ENCODE measurements around the gene IL11RA.

IL11RA gene

GRCh38 chr9:34659592-34660253 lies 7.7 kb downstream of the IL11RA start:
- Mint-ChIP-seq H3K27ac (no peak overlapping the region), H3K9me3 (no peaks in the 10 kb centered on the region), H3K36me3 (peaks cover 17% of the 10 kb centered on the region), H3K4me1 (peaks cover 9% of the 10 kb centered on the region), H3K4me3 (no peak overlapping the region), H3K27me3 (no peaks in the 10 kb centered on the region)
- ATAC-seq: no peak

- ATAC-seq: no peak
- no peaks in the 10 kb centered on the region for H3K9me3 Mint-ChIP-seq
- no peak within 1 kb of the TSS for H3K27ac Mint-ChIP-seq
- peaks cover 19% of the 10 kb centered on the region for H3K4me1 Mint-ChIP-seq
- no peak within 1 kb of the TSS for H3K4me3 Mint-ChIP-seq
- peaks cover 17% of the 10 kb centered on the region for H3K36me3 Mint-ChIP-seq
- H3K27me3 Mint-ChIP-seq: no peaks in the 10 kb centered on the region
Measured at GRCh38 chr9:34662526-34663302, 10.7 kb downstream of the IL11RA start, which contains the start of gene CCL27. Gene CCL27 (minus strand): TSS chr9:34662657. CDS start chr9:34662633, 24 bp downstream.

GRCh38 chr9:34663303-34663605 lies 11.3 kb downstream of the IL11RA start:
- ATAC-seq: no peak
- no peak overlapping the region for H3K4me3 Mint-ChIP-seq
- H3K27me3 Mint-ChIP-seq: no peaks in the 10 kb centered on the region
- H3K9me3 Mint-ChIP-seq: no peaks in the 10 kb centered on the region
- H3K4me1 Mint-ChIP-seq: peaks cover 19% of the 10 kb centered on the region
- H3K27ac Mint-ChIP-seq: no peak overlapping the region
- H3K36me3 Mint-ChIP-seq: peaks cover 17% of the 10 kb centered on the region

- peak overlapping the region; percentile 84 for H3K4me3 Mint-ChIP-seq
- peaks cover 19% of the 10 kb centered on the region for H3K4me1 Mint-ChIP-seq
- peaks cover 24% of the 10 kb centered on the region for H3K36me3 Mint-ChIP-seq
- peak overlapping the region; percentile 76 for H3K27ac Mint-ChIP-seq
- peaks cover 4% of the 10 kb centered on the region for H3K9me3 Mint-ChIP-seq
- no peaks in the 10 kb centered on the region for H3K27me3 Mint-ChIP-seq
- ATAC-seq: peak; percentile 72
Measured at GRCh38 chr9:34664281-34665066, 12.5 kb downstream of the IL11RA start.

GRCh38 chr9:34665067-34665380 lies 13.0 kb downstream of the IL11RA start:
- Mint-ChIP-seq H3K9me3 (peaks cover 4% of the 10 kb centered on the region), H3K4me1 (peaks cover 19% of the 10 kb centered on the region), H3K27ac (peak overlapping the region; percentile 76), H3K36me3 (peaks cover 28% of the 10 kb centered on the region), H3K4me3 (peak overlapping the region; percentile 84), H3K27me3 (no peaks in the 10 kb centered on the region)
- no peak for ATAC-seq

- H3K36me3 Mint-ChIP-seq: peaks cover 22% of the 10 kb centered on the region
Measured at GRCh38 chr9:34665381-34666250, 13.6 kb downstream of the IL11RA start.

GRCh38 chr9:34669809-34670562 lies 18.0 kb downstream of the IL11RA start:
- H3K27ac Mint-ChIP-seq: no peak overlapping the region
- peaks cover 7% of the 10 kb centered on the region for H3K4me1 Mint-ChIP-seq
- H3K27me3 Mint-ChIP-seq: no peaks in the 10 kb centered on the region
- ATAC-seq: no peak
- H3K9me3 Mint-ChIP-seq: peaks cover 7% of the 10 kb centered on the region
- H3K36me3 Mint-ChIP-seq: peaks cover 11% of the 10 kb centered on the region
- H3K4me3 Mint-ChIP-seq: no peak overlapping the region

More at GRCh38 chr9:34665381-34666250, 13.6 kb downstream of the IL11RA start:
- Mint-ChIP-seq H3K4me3 (peak overlapping the region; percentile 84), H3K27me3 (no peaks in the 10 kb centered on the region), H3K9me3 (peaks cover 7% of the 10 kb centered on the region), H3K4me1 (peaks cover 19% of the 10 kb centered on the region), H3K27ac (peak overlapping the region; percentile 76)
- peak; percentile 88 for ATAC-seq

GRCh38 chr9:34671307-34671706 lies 19.3 kb downstream of the IL11RA start:
- Mint-ChIP-seq H3K27ac (no peak overlapping the region), H3K4me3 (no peak overlapping the region), H3K4me1 (no peaks in the 10 kb centered on the region), H3K36me3 (peaks cover 11% of the 10 kb centered on the region), H3K9me3 (peaks cover 7% of the 10 kb centered on the region), H3K27me3 (no peaks in the 10 kb centered on the region)
- no peak for ATAC-seq

- ATAC-seq: no peak
- Mint-ChIP-seq H3K36me3 (peaks cover 5% of the 10 kb centered on the region), H3K27me3 (no peaks in the 10 kb centered on the region), H3K4me3 (no peak overlapping the region), H3K4me1 (no peaks in the 10 kb centered on the region), H3K9me3 (peaks cover 3% of the 10 kb centered on the region), H3K27ac (no peak overlapping the region)
Measured at GRCh38 chr9:34674440-34674839, 22.5 kb downstream of the IL11RA start.

GRCh38 chr9:34675048-34675714 lies 23.2 kb downstream of the IL11RA start:
- Mint-ChIP-seq H3K27me3 (no peaks in the 10 kb centered on the region), H3K4me3 (no peak overlapping the region), H3K4me1 (no peaks in the 10 kb centered on the region), H3K27ac (no peak overlapping the region), H3K36me3 (no peaks in the 10 kb centered on the region), H3K9me3 (peaks cover 2% of the 10 kb centered on the region)
- ATAC-seq: peak; percentile 53

- Mint-ChIP-seq H3K9me3 (no peaks in the 10 kb centered on the region), H3K27ac (no peak overlapping the region), H3K36me3 (no peaks in the 10 kb centered on the region), H3K4me3 (no peak overlapping the region), H3K27me3 (no peaks in the 10 kb centered on the region), H3K4me1 (no peaks in the 10 kb centered on the region)
- ATAC-seq: no peak
Measured at GRCh38 chr9:34675869-34676268, 23.9 kb downstream of the IL11RA start.

- Mint-ChIP-seq H3K36me3 (no peaks in the 10 kb centered on the region), H3K4me1 (peaks cover 7% of the 10 kb centered on the region), H3K9me3 (no peaks in the 10 kb centered on the region), H3K27ac (no peak overlapping the region), H3K27me3 (peaks cover 12% of the 10 kb centered on the region), H3K4me3 (no peak overlapping the region)
- peak; percentile 45 for ATAC-seq
Measured at GRCh38 chr9:34684145-34684544, 32.2 kb downstream of the IL11RA start.

GRCh38 chr9:34684816-34685215 lies 32.8 kb downstream of the IL11RA start:
- Mint-ChIP-seq H3K27me3 (peaks cover 19% of the 10 kb centered on the region), H3K4me3 (no peak overlapping the region), H3K4me1 (peaks cover 7% of the 10 kb centered on the region), H3K9me3 (no peaks in the 10 kb centered on the region), H3K36me3 (no peaks in the 10 kb centered on the region), H3K27ac (no peak overlapping the region)
- no peak for ATAC-seq

- Mint-ChIP-seq H3K27ac (no peak overlapping the region), H3K4me3 (no peak overlapping the region), H3K27me3 (peaks cover 22% of the 10 kb centered on the region), H3K4me1 (peaks cover 7% of the 10 kb centered on the region), H3K9me3 (no peaks in the 10 kb centered on the region), H3K36me3 (no peaks in the 10 kb centered on the region)
- ATAC-seq: no peak
Measured at GRCh38 chr9:34685591-34685990, 33.6 kb downstream of the IL11RA start.
